DMS53 treated with DMSO at 0.1 percent for 48 hours (cell line): ENCODE results near the gene PAX7.

Source experiments
- DNase-seq: peaks from one replicate; lab custom pipeline; 2025; ENCODE audit not compliant: unreplicated experiment; lab: John Stamatoyannopoulos, UW

Gene PAX7

DNA sequence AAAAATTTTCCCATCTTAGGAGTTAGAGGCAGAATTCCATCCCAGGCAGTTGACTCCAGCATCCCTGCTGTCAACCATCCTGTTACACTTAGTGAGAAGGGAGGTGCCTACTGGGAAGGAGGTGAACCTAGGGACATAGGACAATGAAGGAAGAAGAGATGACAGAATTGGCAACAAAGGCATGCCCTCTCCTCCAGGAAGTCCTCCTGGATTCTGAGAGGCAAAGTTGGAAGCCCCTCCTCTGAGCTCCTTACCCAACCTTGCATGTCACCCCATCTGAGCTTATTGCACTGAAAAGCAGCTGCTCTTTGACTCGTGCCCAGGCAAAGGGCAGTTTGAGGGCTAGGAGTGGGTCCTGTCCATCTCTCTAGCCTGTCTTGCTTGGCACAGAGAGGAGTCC is 66.9 kb downstream of the PAX7 start:
- DNase-seq = no peak

DNA sequence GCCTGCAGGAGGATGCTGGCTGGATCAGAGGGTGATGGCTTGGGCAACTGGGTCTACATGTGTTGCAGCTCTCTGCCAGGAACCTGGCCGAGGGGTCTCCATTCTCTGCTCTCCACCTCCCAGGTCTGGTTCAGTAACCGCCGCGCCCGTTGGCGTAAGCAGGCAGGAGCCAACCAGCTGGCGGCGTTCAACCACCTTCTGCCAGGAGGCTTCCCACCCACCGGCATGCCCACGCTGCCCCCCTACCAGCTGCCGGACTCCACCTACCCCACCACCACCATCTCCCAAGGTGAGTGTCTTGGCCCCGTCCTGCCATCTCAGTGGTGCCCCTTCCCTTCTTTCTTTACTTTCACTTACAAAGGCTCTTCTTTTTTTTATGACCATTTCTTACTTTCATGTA is 69.9 kb downstream of the PAX7 start:
- no peak for DNase-seq

DNA sequence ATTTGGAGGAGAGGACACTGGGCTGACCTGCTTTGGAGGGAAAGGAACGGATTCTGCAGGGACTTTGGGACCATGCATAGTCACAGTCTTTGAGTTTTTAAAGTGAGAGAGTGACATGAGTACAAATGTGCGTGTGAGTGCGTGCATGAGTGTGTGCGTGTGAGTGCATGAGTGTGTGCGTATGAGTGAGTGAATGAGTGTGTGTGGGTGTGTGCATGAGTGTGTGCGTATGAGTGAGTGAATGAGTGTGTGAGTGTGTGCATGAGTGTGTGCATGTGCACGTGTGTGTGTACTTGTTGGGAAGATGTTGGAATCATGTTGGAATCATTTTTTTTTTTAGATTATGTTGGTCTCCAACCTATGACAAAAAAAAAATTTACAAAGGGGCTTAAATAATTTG is 70.5 kb downstream of the PAX7 start:
- DNase-seq = no peak

DNA sequence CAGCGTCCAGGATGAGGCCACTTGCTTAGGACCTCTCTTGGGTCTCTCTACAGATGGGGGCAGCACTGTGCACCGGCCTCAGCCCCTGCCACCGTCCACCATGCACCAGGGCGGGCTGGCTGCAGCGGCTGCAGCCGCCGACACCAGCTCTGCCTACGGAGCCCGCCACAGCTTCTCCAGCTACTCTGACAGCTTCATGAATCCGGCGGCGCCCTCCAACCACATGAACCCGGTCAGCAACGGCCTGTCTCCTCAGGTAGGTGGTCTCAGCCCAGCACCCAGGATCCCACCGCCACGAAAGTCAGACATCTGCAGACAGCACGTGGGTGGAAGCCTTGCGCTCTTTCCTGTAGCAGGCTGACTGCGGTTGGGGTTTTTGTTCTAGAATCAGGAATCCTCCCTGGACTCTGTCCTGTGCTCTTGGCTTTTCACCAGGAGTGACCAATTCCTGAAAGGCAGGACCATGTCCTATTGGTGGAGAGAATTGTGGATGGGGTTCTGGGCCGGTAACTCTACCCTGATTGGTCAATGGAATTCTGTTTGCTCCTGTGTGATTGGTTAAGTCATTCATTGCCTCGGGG is 72.5 kb downstream of the PAX7 start:
- DNase-seq = no peak

DNA sequence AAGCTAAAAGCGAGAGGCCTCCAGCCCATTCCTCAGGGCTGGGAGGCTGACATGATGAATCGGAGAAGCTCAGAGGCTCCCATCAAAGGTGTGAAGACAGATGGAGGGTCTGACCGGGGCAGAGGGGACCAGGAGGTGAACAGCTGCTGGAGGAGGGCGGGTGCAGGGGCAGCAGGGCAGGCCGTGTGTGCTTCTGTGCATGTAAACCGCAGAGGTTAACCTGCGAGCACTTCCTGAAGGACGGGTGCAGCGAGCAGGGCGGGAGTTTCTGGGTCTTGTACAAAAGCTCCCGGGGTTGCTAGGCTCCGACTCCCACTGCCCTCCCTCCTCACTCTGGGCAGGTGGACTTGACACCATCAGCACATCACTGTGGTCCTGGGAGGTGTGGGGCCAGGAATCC is 75.2 kb downstream of the PAX7 start:
- no peak for DNase-seq

DNA sequence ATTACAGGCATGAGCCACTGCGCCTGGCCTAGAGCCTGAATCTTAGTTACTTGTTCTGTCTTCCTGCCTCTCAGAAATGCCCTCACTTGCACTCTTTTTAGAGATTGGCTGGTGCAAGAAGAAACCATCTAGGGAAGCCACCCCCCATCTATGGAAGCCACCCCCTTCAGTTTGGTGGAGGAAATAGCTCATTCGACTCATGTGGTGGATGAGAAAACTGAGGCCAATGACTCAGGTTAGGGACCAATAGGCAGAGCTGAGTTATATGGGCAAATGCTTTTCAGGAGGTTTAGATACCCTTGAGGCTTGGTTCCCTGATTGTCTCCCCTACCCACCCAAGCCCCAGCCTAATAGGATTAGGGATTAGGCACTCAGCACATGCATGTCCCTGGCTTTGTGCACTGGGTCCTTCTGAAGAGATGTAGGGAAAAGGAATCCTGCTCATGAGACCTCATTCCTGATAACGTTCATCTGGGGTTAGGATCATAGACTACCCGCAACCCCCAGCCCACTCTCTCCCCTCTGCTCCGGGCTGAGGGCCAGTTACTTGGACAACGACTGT is 77.1 kb downstream of the PAX7 start:
- DNase-seq = no peak

DNA sequence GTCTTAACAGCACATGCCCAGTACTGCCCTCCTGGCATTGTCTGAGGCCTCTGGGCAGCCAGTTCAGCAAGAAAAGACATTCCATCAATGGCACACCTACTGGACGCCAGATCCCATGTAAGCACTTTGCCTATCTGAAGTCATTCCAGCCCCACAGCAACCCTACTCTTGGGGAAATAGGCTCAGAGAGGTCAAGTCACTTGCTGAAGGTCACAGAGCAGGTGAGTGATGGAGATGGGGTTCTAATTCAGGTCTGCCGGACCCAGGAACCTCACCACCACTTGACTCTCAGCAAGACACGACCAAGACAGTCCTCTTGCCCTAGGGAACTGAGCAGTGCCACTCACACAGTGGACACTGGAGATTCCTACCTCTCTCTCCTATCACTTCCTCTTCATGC is 79.4 kb downstream of the PAX7 start:
- DNase-seq = no peak

DNA sequence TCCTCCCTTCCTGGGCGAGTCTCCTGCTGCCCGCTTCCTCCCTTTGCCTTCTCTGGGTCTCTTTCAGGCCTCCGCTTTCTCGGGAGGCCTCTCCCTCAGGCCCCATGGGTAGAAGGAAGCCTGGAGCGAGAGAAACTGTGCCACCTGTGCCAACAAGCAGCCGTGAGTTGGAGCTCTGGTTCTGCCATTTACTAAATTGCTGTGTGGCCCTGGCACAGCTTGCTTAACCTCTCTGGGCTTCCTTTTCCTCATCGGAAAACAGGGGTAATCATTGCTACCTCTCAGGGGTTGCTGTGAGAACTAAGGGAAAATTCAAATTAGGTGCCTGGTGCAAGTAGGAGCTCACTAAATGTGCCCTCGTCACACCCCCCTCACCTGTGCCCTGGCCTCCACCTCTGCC is 80.4 kb downstream of the PAX7 start:
- DNase-seq = no peak

DNA sequence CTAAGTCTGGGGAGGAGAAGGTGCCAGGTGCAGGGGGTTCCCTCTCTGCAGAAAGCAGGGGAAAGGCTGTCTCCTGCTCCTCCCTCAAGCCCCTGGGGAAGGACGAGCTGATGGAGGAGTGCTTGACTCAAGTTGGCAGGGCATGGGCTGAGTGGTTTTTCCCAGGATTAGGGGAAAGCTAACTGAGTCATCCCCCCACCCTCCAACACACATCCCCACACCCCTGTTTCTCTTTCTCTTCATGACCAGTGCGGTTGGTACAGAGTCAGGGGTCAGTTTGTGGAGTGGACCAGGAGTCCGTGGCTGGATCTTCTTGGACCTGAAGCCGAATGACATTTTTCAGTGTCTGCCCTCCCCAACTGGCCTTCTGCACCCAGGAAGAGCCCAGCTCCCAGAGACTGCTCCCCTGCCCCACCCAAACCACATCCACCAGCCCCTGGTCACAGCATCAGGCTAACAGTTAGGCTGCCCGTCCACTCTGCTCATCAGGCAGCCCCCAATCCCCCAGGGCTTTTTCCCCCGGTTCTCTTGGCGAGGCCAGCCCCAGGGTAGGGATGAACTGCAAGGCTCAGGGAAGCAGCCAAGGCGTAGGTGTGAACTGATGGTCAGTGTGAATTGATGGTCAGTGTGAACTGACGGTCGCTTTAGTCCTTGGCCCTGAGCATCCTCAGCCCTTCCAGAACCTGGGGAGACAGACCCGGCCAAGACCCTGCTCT is 81.0 kb downstream of the PAX7 start:
- DNase-seq = no peak

DNA sequence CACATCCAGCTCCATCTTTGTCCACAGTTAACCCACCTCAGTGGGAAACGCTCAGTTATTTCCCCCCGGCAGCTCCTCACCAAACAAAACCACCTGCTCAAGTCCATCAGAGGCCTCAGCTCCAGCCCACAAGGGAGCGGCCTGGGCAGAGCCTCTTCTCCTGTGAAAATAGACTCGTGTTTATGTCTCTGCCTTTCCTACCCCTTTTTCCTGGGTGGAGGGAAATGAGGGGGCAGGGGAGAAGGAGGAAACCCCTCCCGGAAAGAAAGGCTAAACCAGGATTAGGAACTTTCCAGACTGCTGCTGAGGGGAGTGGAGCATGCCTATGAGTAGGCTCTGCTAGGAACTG is 81.6 kb downstream of the PAX7 start:
- no peak for DNase-seq

DNA sequence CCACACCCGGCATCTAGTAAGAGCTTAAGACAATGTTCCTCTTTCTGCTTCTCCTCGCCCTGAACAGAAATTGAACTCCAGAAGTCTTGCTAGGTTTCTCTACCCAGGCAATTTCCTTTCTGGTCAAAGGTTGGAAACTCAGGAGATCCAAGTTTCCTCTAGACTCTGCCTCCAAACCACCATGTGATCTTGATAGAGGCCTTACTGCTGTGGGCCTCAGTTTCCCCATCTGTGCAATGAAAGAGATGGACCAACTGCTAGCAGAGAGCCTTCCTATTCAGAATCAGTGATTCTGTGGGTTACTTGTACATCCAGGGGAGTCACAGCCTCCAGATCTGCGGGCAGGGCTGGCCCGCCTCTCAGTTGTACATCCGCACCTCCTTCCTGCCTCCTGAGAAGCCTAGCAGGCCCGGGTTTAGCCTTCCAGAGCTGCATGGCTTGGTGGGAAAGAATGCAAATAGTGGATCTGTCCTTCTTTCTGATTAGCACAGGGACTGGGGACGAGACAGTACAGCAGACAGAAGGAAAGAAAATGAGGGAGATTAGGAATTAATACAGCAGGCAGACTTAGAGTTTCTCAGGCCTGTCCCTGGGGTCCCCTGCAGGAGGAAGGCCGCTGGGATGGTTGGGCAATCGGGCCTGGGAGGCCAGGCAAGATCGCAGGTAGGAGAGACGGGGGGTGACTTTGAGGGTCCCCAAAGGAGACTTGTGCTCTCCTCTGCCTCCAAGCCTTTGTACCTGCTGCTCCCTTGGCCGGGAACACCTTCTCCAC is 83.9 kb downstream of the PAX7 start:
- no peak for DNase-seq

DNA sequence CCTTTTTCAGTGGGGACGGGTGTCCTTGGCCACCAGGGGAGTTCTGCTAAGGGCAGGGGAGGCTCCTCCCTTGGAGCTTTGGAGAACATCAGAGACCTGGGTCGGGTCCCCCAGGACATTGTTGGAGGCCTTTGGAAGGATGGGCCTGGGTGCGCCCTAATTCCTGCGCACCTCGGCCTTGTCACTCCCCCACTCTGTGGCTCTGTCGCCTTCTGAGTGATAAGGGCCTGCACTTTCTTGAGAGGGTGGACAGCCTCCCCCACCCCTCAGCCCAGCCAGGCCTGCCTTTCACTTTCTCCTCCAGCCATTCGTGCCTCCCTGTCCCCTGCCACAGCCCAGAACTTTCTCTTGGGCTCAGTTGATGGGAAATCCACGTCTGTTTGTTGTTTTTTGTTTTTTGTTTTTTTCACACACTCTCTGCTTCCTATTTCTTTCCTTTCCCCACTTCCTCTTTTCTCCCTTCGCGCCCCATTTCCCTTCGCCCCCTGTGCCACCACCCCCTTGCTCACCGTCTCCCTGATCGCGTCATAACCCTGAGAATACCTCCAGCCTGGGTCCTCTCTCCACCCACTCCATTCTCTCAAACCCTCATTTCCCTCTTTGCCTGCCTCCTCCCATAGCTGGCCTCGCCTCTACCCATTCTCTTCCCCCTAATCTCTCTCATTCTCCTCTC is 85.6 kb downstream of the PAX7 start:
- DNase-seq = no peak

DNA sequence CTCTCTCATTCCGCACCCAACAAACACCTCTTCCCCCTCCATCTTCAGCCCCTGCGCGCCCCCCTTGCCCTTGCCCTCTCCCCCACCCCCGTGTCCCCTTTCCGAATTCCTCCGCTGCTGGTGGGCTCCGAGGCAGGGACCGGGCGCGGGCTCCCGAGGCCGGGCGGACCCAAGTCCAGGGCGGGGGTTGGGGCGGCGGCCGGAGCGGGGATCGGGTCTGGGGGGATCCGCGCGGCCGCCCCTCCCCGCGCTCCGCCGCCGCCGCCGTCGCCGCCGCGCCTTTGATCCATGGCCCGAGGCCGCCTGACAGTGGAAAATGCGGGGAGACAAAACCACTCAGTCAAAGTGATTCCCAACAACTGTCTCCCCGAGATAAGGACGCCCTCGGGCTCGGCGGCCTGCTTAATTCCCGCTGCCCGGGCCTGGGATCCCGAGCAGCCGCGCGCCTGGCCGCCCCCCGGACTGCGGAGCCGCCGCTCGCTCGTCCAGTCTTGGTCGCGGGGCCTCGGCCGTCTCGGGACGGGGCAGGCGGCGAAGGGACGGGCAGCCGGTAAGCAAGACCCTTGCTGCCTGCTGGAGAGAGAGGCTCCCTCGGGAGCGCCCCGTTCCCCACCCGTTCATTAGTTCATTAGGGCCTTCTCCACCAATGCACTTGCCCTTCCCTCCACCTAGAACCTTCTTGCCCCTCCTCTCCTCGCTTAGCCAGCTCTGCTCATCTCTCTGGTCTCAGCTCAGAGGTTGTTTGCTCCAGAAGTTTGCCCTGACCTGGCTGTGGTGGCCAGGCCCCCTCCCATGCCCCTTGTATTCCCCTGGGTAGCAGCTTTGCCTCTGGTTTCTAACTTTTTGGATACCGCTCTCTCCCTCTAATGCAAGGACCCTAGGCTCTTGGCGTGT is 86.4 kb downstream of the PAX7 start:
- DNase-seq = no peak

DNA sequence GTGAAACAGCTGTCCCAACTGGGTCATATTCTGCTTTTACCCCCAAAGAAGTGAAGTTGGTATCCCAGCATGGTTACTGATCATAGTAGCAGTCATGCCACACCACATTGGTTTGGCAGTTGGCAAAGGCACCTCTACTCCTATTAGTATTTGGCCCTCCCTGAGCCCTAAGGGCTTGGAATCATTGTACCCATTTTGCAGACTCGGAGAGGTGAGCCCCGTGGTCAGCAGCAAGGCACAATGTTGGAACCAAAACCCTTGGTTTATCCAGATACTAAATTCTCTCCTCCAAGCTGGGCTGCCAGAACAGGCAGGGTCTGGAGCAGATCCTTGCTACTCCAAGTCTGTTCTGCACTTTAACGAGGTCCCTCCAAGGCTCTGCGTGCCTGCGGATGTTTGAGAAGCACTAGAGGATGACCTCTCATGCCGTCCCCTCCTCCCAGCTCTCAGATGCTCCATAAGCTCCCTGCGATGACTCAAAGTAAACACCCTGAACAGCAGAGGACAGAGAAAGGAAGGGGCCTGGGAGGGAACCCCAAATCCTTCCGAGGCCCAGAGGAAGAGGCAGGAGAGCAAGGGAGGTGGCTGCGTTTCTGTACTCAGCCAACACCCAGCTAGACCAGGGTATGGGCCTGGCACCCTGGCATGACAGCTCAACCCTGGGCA is 89.3 kb downstream of the PAX7 start:
- peak; percentile 40 for DNase-seq

DNA sequence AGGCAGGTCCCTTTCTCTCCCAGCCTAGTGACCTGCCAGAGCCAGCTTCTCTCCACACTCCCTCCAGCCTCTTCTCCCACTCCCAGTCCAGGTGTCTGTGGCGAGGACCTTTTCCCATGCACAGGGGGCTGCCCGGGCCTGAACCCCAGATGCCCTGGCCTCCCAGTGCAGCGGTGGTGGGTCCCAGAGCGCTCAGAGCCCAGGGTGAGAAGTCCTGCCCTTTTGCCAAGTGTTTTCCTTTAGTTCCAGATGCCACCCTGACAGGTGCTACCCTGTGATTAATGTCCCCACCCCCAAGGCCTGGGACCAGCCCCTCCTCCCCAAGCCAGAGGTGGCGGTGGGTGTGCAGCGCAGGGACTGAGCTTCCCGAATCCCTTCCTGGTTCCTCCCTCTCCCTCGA is 90.4 kb downstream of the PAX7 start:
- no peak for DNase-seq

DNA sequence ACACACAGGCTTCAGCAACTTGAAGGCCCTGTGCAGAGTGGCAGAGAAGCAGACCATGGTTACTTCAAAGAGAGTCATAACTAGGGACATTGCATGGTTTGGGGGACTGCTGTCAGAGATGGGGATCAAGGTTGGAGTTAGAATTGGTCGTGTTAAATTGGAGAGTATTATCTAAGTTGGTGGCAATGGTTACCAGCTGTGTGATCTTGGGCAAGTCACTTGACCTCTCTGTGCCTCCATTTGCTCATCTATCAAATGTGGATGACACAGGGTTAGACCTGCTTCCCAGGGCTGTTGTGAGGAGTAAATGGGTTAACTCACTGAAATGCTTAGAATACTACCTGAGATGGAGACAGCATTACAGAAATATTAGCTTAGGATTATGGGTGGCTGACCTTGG is 91.1 kb downstream of the PAX7 start:
- no peak for DNase-seq

DNA sequence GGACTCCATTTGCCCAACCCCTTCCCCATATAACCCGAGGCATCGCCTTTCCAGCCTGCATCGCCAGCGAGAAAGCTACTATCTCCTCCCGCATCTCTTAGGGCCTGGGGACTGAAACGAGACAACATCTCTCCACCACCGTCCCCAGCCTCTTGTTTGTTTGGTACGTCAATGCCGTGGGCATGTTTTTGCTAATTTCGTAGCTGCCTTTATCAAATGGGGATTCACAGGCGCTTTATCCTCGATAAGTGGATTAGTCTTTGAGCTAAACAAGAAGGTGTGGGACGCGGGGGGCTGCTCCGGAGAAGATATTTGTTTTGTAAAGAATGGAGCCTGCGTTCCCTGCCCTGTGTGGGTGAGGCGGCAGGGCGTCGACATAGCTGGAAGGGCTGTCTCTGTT is 91.6 kb downstream of the PAX7 start:
- no peak for DNase-seq

DNA sequence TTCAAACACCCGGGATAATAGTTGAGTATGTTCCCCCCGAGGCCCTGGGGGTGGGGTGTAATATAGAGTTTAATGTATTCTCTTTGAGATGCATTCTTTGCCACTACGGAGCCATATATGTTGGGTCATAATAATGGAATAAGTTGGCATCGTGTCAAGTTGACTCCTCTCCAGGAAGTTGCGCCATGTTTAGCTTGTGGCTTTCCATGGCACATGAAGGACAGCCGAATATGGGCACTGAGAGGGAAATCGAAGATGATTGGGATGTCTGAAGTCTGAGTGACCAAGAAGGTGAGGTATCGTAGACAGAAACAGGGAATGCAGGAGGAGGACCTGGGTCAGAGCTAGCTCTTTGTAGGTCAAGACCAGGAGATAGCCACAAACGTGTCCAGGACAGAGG is 92.6 kb downstream of the PAX7 start:
- DNase-seq = no peak

DNA sequence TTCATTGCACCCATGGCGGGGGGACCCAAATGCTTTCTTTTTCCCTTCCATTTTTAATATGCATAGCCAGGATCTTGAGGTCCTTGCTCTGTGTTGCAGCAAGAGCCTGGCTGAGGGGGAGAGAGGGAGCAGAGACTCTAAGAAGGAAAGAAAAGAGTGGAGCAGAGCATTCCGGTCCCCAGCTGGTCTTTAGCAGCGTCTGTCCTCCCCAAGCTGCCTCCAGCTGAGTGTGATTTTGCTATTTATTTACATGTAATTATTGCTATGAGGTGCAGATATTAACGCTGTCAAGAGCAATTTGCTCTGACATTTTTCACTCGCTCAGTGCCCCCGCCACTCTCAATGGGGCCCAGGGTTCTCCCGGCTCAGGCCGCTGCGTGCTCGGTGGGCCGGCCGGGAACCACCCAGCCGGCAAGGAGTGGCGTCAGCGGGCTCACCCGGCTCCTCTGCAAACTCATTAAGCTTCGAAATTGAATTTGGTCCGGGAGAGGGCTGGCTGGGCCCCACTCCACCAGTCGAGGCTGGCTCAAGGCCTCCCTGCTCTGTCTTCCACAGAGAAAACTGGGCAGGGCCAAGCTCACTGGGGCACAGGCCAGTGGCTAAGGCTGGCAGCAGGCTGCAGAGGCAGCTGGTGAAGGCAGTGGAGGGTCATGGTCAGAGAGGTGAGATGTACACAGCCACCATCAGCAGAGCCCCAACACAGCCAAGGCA is 93.2 kb downstream of the PAX7 start:
- no peak for DNase-seq

DNA sequence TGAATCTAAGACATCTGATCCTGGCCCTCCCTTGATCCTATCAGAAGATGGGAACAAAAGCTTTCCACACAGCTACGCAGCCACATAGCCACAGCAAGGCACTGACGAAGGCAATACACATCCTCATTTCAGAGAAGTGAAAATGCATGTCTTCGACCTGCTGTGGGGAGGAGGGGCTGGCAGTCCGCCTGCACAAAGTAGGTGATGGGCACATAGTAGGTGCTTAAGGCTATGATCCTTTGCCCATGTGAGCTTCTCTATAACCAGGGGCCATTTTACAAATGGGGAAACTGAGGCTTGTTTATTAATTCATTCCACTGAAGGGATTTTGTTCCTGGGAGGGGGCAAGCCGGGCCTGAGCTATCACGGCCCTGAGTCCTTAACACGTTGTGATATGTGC is 94.2 kb downstream of the PAX7 start:
- no peak for DNase-seq
